ENCODE results near the gene RHBDL3.

The RHBDL3 gene

DNA sequence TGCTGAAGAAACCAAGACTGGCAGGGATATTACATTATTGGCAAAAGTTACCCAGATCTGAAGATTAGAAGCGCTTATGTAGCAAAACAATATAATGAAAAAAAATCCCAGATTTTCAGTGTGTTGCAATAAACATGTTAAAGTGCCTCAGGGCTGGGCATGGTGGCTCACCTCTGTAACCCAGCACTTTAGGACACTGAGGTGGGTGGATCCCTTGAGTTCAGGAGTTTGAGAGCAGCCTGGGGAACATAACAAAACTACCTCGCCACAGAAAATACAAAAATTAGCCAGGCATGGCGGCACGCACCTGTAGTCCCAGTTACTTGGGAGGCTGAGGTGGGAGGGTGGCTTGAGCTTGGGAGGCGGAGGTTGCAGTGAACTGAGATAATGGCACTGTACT lies 91.1 kb downstream of the RHBDL3 start:
- DNase-seq (ENCODE audit: low read depth, low spot score): no peak

DNA sequence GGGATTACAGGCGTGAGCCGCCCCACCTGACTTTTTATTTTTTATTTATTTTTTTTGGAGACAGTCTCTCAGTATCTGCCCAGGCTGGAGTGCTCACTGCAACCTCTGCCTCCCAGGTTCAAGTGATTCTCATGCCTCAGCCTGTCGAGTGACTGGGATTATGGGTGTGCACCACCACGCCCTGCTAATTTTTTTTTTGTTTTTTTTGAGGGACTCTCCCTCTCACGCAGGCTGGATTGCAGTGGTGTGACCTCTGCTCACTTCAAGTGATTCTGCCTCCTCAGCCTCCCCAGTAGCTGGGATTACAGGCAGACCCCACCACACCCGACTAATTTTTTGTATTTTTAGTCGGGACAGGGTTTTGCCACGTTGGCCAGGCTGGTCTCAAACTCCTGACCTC lies 92.0 kb downstream of the RHBDL3 start:
- DNase-seq (ENCODE audit: low read depth, low spot score): no peak

DNA sequence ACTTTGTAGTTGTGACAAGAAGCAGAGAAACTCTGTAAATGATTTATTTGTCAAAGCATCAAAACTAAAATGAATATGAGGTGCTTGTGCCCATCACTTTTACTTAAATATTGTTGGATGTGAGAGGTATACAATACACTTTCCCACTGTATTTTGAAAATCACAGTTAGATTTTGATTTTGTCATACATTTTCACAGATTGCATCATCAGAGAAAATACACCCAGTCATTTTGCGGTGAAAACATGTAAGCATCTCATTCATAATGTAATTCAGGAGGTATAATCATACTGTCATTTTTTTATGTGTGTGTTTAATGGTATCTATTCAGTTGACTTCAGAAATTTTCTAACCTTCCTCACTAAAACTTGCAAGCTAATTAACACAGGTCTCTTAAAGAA lies 95.6 kb downstream of the RHBDL3 start:
- DNase-seq (ENCODE audit: low read depth, low spot score): no peak

- DNase-seq (ENCODE audit: low read depth, low spot score): no peak
These were observed 104.8 kb downstream of the RHBDL3 start for GRCh38 chr17:32370426-32370825.

All from activated naive CD8-positive, alpha-beta T cell treated with anti-CD3 and anti-CD28 coated beads, Interleukin-2, amount 50 U/mL, for 16 hours (primary cell).